Frontal cortex (tissue), 4 donors: ENCODE results near the gene LY6G5B. TPM values are rescaled to one million over a fixed set of nuclear protein-coding genes. Genes with fewer than 3 reads are reported as not detected.

ENCODE experiments used
- DNase-seq, 2 donors: peaks; one replicate each; pipeline ENCODE4 v3.0.0; 2012; ENCODE audit warnings: low spot score in 2 of 2
- FAIRE-seq: peaks from 2 replicates; lab custom pipeline; 2012; peaks lifted over from hg19 to GRCh38; lab: Jason Lieb, UNC
- total RNA-seq: library from RNA; depleted of rRNA; stranded (reverse); fragments of >200 nt; gene quantifications from one replicate; pipeline ENCODE4 v1.2.3, GENCODE V29; 2014
- donor health status: control.
- donor health status: control.
- donor health status: control.

LY6G5B gene
- total RNA-seq, 1 donor from 2014 or later: 1.6 TPM

- FAIRE-seq: no peak
- no peak for DNase-seq
Observed at GRCh38 chr6:31639449-31639861, 30.3 kb upstream of the LY6G5B start.

- DNase-seq (no peak), FAIRE-seq (no peak)
Observed at GRCh38 chr6:31640612-31641011, 29.2 kb upstream of the LY6G5B start.

GRCh38 chr6:31641370-31641769 lies 28.4 kb upstream of the LY6G5B start:
- no peak for DNase-seq
- no peak for FAIRE-seq

GRCh38 chr6:31642798-31643570 lies 26.8 kb upstream of the LY6G5B start:
- FAIRE-seq (no peak), DNase-seq (no peak)

GRCh38 chr6:31643818-31644454 lies 25.8 kb upstream of the LY6G5B start:
- FAIRE-seq: no peak
- DNase-seq: no peak

GRCh38 chr6:31645325-31645724 lies 24.5 kb upstream of the LY6G5B start:
- no peak for FAIRE-seq

GRCh38 chr6:31651602-31652191 lies 18.1 kb upstream of the LY6G5B start:
- FAIRE-seq (no peak), DNase-seq (peak; percentile 66 to 80)

More at GRCh38 chr6:31645325-31645724, 24.5 kb upstream of the LY6G5B start:
- no peak for DNase-seq

- FAIRE-seq: no peak
- DNase-seq: peak; percentile 88 to 90
Observed at GRCh38 chr6:31652925-31653724, 16.7 kb upstream of the LY6G5B start.

GRCh38 chr6:31654574-31655348 lies 15.0 kb upstream of the LY6G5B start:
- FAIRE-seq (no peak), DNase-seq (no peak)

- FAIRE-seq (no peak), DNase-seq (no peak)
Observed at GRCh38 chr6:31655349-31656237, 14.2 kb upstream of the LY6G5B start, which contains the start of gene APOM. TSS of gene APOM (plus strand) at chr6:31655894. CDS start at chr6:31655967, 73 bp downstream.

GRCh38 chr6:31657406-31658157 lies 12.2 kb upstream of the LY6G5B start:
- DNase-seq: no peak
- FAIRE-seq: no peak

- FAIRE-seq (no peak), DNase-seq (no peak)
Observed at GRCh38 chr6:31658158-31658688, 11.6 kb upstream of the LY6G5B start.

- DNase-seq (no peak), FAIRE-seq (no peak)
Observed at GRCh38 chr6:31658983-31659648, 10.7 kb upstream of the LY6G5B start.

GRCh38 chr6:31659649-31660380 lies 10.0 kb upstream of the LY6G5B start:
- DNase-seq (no peak), FAIRE-seq (no peak)

GRCh38 chr6:31660381-31661261 lies 9.2 kb upstream of the LY6G5B start, which contains the start of gene C6orf47:
TSS of gene C6orf47 (minus strand) at chr6:31660778. CDS start at chr6:31659947, 831 bp downstream.
- DNase-seq (peak; percentile 75 to 87), FAIRE-seq (no peak)
